Stimulated activated CD4-positive, alpha-beta T cell treated with anti-CD3 and anti-CD28 coated beads, TNF-alpha, amount 100 ng/mL, for 4 hours (primary cell): Measurements from ENCODE around the gene LRIT2.

Source experiments
- DNase-seq, 3 experiments: peaks; one replicate each; pipeline ENCODE4 v3.0.0-alpha.2; 2020; ENCODE audit warnings: low read depth in 3 of 3

The LRIT2 gene

DNA sequence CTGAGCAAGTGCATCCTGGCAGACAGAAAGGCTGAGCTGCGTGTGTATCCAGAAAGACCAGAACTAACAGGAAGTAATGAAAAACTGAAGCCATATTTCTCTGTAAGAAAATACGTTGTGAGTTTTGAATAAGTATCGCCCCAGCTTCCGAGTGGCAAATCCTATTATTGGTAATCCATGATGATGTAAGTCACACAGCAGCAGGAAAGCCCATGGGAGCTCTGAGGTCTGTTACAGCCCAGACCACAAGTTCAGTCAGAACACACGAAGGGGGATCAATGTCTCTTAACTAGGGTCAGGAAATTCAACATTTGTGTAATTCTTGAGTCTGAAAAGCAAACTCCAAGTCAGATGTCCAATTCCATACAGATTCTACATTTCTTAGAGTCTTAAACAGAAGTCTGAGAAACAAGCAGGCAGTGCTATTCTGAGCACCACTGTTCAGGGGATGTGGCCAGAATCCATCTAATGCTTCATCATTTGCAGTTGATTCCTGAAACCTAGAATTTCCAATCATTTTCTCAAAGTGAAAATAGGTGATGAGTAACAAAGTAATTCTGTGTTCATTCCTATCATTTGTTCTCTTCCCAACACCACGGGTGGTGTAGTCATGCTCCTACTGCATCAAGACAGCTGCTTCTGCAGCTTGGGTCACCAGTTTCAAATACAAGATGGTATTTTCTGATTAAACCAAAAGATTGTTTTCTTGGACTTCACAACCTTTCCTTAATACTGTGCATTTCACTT, at the start of gene LRIT2:
Gene LRIT2 (minus strand): TSS at position 118 of the 747 bp plus-strand sequence. CDS start 24 bp downstream, at position 94.
- DNase-seq, result no peak

DNA sequence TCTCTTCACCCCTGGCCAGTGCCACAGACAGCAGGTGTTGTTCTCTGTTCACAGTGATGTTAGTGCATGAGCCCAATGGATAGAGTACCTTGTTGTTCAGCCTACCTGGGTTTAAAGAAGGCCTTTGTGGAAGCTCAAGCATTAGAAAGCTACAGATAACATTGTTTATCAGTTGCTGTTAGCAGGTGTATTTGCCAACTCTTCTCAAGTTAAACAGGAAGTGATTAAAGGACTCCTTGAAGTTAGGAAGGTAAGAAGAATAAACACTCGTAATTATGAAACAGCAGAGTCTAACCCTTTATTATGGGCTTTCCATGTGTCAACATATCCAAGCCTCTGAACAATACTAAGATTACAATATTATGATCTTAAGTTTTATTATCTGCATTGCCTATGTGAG, 45.4 kb upstream of the LRIT2 start:
- DNase-seq, result no peak

DNA sequence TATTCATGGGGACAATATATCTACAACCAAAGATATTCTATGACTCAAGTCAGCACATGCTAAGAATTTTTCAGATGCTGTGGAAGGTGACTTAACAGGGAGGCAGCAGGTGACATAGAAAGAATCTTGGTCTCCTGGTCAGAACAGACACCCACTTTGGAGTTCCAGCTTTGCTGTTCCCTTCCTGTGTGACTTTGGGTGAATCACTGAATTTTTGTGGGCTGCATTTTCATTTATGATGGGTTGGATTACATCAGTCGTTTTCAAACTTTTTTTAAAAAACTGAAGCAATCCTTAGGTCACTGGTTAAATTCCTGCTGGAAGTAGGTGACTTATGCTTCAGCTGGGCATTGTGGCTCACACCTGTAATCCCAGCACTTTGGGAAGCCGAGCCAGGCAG, 44.4 kb upstream of the LRIT2 start:
- DNase-seq, result no peak

DNA sequence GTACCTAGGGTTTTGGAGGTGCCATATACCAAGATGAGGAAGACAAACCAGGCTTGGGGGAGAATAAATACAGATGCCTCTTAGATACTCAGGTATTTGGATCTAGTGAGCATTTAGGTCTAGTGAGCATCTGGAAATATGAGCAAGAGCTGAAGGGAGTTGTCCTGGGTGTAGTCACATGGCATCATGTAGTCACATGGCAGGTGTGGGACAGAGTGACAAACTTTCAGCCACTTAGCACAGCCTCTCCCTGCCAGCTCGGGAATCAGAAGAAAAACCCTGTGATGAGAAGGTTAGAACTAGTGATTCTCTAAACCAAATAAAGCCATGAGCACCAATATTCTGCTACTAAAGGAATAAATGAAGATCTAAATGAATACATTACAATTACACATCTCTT, 43.8 kb upstream of the LRIT2 start:
- DNase-seq, result no peak

DNA sequence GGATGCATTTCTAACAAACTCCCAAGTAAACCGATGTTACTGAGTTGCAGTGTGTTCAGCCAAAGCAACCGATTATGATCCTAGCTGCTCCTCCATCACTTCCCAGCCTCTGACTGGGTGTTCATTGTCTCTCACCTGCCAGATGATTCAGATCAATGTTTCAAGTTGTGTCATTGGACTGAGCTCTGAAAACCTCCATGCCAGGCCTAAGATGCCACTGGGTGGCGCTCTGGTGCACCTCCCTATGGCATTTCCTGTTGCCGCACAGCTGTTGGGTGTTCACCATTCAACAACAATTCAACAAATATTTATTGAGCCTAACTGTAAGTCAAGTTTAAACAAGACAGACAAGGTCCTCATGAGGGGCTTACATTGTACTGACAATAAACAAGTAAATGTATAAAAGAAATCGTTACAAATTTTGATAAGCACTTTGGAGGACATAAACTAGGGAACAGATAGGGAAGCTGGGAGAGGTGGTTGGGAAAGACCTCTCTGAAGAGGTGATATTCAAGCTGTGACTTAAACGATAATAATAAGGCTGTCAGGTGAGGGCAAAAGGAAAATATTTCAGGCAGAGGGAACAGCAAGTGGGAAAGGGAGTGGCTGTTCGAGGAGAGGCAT, 42.3 kb upstream of the LRIT2 start:
- DNase-seq, result peak; percentile 27 to 50 (median 36)

GRCh38 chr10:84265418-84265817, 40.1 kb upstream of the LRIT2 start:
- no peak for DNase-seq

GRCh38 chr10:84264611-84265141, 39.3 kb upstream of the LRIT2 start:
- peak; percentile 43 to 48 (median 44) for DNase-seq

DNA sequence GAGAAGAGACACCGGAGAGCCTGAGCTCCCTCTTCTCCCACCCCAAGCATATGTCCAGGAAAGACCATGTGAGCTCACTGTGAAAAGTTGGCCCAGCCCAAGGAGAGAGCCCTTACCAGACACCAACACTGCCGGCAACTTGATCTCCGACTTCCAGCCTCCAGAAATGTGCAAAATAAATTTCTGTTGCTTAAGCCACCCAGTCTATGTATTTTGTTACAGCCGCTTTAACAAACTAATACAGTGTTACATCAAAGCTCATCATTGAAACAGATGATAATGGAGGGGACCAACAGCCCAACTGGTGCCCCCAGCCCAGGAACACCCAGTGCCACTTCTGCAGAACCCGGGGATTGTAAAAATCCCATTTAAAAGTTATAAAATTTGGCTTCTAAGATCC, 38.4 kb upstream of the LRIT2 start:
- no peak for DNase-seq

DNA sequence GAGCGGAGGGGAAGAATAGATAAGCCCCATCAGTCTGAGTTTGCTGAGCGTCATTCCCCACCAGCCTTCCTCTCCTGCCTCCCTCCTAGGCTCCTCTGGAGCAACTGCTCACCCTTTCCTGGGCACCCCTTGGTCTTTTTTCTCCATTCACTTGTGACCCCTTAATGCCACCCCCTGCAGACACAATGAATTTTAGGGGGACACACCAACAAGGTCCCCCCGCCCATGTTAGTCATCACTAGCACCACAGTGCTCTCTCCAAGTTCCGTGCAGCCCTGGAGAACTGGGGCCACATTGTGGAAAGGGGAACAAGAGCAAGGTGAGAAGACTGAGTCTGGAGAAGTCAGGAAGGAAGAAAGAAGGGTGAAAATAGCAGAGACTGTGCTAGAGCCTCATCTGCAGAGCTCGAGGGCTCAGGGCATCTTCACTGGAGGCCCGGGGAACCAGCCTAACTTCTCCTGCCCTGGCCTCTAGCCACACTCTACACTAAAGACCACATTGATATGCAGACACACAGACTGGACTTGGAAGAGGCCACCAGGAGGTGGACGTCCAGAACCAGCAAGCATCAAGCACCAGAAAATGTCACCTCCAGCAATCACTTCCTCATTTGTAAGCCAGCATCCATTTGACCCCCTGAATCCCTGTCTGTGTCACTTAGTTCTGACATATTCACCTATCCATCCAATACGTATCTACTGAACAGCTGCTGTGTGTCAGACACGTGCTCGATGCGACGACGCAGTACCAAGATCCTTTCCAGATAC, 37.0 kb upstream of the LRIT2 start:
- no peak for DNase-seq

DNA sequence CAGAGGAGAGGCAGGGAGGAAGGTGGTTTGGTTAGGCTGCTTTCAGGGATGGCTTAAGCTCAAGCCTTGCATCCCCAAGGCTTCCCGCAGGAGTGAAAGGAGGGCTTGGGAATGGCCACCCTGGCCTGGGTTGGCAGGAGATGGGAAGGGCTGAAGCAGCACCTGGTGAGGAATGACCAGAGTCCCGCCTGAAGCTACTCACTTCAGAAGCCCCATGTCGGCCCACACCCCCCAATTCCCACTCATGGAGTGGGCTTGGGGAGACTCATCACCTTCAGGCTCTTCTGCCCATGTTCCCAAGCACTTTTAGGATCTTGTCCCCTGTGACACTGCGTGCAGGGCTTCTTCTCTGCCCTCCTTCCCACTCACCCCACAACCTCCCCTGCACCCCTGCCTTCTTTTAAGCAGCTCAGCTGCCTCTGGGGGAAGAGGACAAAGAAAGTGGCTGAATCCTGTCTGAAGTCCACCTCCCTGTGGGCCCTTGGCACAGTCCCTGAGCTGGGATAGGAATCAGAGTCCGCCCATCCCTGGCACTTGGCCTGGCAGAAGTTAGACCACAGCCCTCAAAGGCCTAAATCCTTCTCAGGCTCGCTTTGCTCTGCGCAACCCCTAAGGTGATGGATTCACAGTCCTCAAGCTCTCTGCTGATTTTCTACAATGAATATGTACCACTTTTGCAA, 36.0 kb upstream of the LRIT2 start:
- DNase-seq, result no peak

DNA sequence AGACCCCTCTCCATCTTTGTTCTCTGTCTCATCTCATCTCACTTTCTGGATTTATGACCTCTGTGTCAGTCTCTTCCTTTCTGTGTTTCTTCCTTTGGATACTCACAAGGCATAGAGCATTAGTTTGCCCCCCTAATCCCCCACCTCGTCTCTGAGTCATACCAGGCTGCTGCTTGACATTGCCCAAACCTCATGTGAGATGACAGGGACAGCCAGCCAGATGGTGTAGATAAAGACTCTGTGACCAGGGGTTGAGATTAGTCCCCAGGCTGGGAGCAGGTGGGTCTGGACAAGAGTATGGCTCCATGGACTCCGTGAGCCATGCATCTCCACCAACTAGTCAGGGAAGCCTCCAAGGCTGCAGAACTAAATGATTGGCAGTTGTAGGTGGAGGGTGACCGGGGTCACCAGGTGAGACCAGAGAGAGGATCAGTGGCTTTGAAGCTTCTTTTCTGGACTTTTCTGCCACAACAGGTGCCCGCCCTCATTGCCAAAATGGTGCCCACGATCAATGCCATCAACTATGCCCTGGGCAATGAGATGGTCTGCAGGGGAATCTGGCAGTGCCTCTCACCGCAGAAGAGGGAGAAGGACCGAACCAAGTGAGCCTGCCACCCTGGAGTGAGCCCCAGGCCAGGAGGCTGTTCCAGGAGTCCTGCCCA, 32.8 kb upstream of the LRIT2 start:
- no peak for DNase-seq

DNA sequence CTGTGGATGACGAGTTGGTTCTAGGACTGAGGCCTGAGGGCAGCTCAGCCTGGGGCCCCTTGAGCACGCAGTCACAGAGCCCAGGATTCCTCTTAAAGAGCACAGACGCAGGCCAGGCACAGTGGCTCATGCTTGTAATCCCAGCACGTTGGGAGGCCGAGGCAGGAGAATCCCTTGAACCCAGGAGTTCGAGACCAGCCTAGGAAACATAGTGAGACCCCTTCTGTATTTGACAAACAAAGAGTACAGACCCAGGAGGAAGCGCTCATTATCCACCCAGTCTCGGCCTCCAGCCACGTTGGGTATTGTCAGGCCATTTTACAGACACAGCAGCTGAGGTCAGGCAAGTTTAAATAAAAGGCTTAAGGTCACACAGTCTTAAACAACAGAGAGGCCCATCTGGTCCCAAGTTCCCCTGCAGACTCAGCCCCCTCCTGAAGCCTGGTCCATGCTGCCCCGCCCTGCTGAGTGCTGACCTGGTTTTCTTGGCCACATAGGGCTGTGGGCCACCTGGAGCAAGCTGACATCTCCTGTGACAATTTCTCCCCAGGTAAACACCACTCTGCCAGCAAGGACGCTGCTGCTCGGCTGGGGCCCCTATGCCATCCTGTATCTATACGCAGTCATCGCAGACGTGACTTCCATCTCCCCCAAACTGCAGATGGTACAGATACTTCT, 32.1 kb upstream of the LRIT2 start:
- DNase-seq, result no peak

DNA sequence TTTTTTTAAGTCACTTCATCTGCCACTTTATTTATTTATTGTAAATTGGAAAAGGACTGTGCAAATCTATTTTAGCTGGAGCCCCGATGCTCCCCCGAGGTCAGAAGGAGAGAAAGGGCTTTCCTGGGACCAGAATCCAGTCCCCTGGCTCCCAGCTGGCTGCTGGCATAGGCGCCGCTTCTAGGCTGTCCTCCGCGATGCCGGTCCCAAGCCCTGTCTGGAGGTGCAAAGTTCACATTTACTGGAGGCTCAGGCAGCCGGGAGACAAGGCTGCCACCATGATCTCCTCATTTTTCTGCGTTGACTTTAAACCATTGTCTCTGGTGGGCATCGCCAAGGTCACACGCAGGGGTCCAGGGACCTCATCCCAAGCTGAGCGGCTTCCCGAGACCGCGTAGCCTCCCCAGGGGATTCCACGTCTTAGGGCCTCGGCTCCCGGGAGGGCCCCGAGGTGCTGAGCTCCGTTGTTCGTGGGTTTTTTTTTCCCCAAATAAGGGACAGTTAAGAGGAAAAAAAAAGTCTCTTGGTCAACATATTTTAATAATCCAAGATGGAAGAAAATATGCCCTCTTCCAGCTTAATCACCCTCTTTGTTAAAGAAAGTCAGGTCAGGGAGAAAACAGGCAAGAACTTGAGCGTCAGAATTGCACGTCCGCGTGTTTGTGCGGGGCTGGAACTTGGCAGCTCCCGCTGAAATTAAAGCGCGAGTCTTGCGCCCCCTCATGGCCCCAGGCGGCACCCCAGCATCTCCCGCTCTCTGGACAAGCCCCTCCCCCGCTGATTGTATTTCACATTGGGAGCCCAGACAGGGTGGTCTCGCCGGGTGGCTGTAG, 31.4 kb upstream of the LRIT2 start:
- DNase-seq, result peak in 1 of 3 experiments; percentile 3

DNA sequence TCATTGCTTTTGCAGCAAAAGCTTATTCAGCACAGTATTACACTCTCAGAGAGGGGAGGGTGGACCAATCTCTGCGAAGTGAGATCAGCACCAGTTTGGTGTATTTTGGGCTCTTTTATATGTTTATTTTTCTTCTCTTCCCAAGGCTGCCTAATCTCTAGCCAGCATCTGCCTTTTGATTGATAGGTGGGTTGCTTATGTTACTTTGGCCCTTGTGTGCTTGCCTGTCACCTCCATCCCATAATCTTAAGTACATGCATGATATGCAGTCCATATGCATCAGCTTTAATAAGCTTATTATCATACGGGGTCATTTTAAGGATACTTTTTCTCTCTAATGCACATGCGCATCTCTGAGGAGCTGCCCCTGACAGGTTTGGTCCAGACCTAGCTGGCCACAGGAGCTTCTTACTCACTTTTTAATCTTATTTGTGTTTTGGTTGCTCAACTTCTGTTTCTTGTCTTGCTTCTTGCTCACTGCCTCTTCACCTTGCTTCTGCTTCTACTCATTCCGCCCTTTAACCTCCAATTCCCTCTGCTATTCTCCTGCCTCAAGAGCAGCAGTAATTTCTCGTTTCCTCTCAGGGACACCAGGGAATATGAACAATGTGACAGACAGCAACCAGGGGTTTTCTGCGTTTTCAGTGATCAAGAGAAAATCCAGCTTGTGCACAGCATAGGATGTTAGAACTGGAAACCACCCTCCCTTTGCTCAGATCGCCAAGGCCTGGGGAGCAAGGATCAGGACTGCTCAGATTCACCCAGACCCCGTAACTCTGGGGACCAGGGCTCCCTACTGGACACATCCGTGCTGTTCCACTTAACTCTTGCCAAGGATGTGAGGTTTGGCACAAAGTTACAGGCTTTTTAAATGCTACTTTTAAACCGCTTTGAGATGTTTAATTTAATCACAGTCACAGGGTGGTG, 29.5 kb upstream of the LRIT2 start:
- DNase-seq, result no peak

- no peak for DNase-seq
Observed at GRCh38 chr10:84248794-84249193, 23.4 kb upstream of the LRIT2 start.

- no peak for DNase-seq
Observed at GRCh38 chr10:84247496-84247895, 22.2 kb upstream of the LRIT2 start.

- DNase-seq, result no peak
Observed at GRCh38 chr10:84244651-84245270, 19.4 kb upstream of the LRIT2 start, which contains the start of gene RGR. Gene RGR, plus strand, starts transcription at chr10:84245053. Its CDS starts 38 bp downstream, at chr10:84245091.

DNA sequence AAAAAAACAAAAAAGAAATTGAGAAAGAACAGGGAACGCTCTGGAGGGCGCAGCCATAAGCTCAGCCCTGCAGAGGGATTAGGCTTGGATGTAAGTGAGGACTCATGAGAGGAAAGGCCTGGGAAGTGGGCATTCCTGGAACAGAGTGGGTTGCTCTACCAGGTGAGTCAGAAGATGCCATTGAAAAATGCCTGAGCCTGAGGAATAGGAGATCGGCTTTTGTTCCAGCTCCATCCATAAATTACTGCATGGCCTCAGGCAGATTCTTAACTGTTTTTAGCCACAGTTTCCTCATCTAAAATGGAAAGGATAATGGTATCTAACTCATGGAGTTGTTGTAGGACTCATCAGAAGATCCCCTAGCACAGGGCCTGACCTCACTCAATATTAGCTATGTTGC, 18.4 kb upstream of the LRIT2 start:
- no peak for DNase-seq
